Tibial artery (tissue), 4 donors: ENCODE results near the gene ABCA4.

Source experiments
- DNase-seq, 2 donors: peaks; one replicate each; pipeline ENCODE4 v3.0.0-alpha.2; 2019
- H3K27ac ChIP-seq, 2 donors: fragments of 200-600 bp; sonication (generic) in 1 of 2; 1 replicate in 1 of 2; 2 replicates in 1 of 2; pipeline ENCODE4 v1.5.1; 2018 to 2019; ENCODE audit warnings: mild to moderate bottlenecking in 1 of 2
- H3K27me3 ChIP-seq, 2 donors: fragments of 200-600 bp; sonication (generic) in 1 of 2; one replicate each; pipeline versions ENCODE4 v1.5.1 to v1.6.0; 2016 to 2019
- H3K36me3 ChIP-seq, 3 donors: fragments of 200-600 bp; sonication (generic) in 2 of 3; one replicate each; pipeline ENCODE4 v1.5.1; 2016 to 2019; ENCODE audit warnings: mild to moderate bottlenecking in 2 of 3
- H3K4me1 ChIP-seq, 4 donors: fragments of 200-600 bp; sonication (generic) in 2 of 4; 1 replicate in 3 of 4; 2 replicates in 1 of 4; pipeline ENCODE4 v1.5.1; 2016 to 2019
- H3K4me3 ChIP-seq, 2 donors: fragments of 200-600 bp; sonication (generic) in 1 of 2; 1 replicate in 1 of 2; 2 replicates in 1 of 2; pipeline ENCODE4 v1.5.1; 2018 to 2019; ENCODE audit warnings: mild to moderate bottlenecking in 2 of 2
- H3K9me3 ChIP-seq, 3 donors: fragments of 200-600 bp; sonication (generic) in 1 of 3; one replicate each; pipeline ENCODE4 v1.5.1; 2016 to 2019
- intact Hi-C: fragments of 100-400 bp; cut with DNase I; formaldehyde crosslinking; loops from one replicate; pipeline ENCODE4 v1.15.0; 2023; ENCODE audit warnings: low total_unique reads
- TF ChIP-seq, protein P1 (sequence below), 2 experiments: fragments of 200-600 bp in 1 of 2; fragments of 450-650 bp in 1 of 2; IDR thresholded peaks; one replicate each; pipeline ENCODE4 v1.5.1; 2017 to 2019; ENCODE audit warnings: antibody characterized with exemption in 2 of 2, mild to moderate bottlenecking in 1 of 2, moderate library complexity in 1 of 2

The ABCA4 gene

DNA sequence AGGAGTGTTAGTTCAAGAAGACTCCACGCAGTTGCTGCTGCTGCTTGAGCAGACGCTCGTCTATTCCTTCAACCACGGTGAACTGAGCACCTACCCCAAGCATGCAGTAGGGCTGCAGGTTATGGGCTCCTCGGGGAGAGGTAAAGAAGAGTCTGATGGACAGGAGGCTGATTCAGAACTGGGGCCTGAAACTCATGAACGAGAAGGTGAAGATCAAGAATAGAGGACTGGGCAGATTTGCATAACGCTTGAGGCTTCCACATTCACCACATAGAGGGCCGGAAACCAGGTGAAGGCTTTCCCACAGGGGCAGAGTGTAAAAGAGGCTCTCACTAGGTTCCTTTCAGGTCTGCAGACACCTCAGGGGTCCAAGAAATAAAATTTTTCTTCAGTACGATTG lies 9.1 kb downstream of the ABCA4 start:
- H3K27me3 ChIP-seq, result no peaks in the 10 kb centered on the region
- peaks cover 0 to 3% (median 0%) of the 10 kb centered on the region in 4 donors for H3K4me1 ChIP-seq
- no peaks in the 10 kb centered on the region for H3K9me3 ChIP-seq
- intact Hi-C loops, result no loop called here
- DNase-seq, result no peak
- no peaks in the 10 kb centered on the region for H3K36me3 ChIP-seq
- H3K4me3 ChIP-seq, result no peak overlapping the region
- no peak overlapping the region for H3K27ac ChIP-seq
- TF ChIP-seq, protein P1, sequence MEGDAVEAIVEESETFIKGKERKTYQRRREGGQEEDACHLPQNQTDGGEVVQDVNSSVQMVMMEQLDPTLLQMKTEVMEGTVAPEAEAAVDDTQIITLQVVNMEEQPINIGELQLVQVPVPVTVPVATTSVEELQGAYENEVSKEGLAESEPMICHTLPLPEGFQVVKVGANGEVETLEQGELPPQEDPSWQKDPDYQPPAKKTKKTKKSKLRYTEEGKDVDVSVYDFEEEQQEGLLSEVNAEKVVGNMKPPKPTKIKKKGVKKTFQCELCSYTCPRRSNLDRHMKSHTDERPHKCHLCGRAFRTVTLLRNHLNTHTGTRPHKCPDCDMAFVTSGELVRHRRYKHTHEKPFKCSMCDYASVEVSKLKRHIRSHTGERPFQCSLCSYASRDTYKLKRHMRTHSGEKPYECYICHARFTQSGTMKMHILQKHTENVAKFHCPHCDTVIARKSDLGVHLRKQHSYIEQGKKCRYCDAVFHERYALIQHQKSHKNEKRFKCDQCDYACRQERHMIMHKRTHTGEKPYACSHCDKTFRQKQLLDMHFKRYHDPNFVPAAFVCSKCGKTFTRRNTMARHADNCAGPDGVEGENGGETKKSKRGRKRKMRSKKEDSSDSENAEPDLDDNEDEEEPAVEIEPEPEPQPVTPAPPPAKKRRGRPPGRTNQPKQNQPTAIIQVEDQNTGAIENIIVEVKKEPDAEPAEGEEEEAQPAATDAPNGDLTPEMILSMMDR (IDR thresholded peaks at IDR 0.05), result no peak

DNA sequence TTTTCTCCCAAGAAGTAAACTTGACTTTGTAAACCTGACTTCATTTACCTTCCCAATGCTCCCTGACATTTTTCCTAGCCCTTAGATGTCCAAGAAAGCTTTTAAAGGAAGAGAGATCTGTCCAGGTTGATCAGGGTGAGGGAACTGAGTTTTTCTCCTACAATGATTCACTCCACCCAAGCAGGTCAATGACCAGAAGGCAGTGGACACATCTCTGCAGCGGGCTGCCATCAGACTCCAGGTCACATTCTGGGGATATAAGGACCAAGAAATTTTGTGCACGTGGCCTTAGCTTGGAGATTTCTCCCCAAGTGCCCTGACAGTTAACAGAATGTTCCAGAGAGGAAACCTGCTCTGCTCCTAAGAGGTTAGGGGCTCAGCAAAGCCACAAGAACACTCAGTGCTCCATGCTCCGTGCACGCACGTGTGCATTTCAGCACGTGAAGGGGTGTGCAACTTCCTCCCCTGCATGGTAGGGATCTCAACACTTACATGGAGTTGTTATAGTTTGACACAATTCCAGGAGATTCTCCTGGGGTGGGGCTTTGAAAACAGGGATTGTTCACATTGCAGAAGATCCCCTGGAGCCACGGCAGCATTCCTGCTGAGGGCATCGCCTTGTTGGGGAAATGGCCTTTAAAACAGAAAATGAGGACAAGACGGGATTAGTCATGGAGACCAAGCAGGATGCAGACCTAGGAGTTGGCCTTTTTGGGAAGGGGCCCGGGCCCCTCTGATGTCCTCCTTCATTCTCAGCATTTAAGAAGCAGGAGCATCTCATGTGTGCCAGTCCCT lies 9.8 kb downstream of the ABCA4 start:
- Histone ChIP-seq H3K27me3 (no peaks in the 10 kb centered on the region), H3K36me3 (no peaks in the 10 kb centered on the region), H3K9me3 (no peaks in the 10 kb centered on the region), H3K27ac (no peak overlapping the region), H3K4me1 (no peaks in the 10 kb centered on the region), H3K4me3 (no peak overlapping the region)
- TF ChIP-seq, protein P1 (IDR thresholded peaks at IDR 0.05), result no peak
- intact Hi-C loops, result no loop called here
- DNase-seq, result no peak

DNA sequence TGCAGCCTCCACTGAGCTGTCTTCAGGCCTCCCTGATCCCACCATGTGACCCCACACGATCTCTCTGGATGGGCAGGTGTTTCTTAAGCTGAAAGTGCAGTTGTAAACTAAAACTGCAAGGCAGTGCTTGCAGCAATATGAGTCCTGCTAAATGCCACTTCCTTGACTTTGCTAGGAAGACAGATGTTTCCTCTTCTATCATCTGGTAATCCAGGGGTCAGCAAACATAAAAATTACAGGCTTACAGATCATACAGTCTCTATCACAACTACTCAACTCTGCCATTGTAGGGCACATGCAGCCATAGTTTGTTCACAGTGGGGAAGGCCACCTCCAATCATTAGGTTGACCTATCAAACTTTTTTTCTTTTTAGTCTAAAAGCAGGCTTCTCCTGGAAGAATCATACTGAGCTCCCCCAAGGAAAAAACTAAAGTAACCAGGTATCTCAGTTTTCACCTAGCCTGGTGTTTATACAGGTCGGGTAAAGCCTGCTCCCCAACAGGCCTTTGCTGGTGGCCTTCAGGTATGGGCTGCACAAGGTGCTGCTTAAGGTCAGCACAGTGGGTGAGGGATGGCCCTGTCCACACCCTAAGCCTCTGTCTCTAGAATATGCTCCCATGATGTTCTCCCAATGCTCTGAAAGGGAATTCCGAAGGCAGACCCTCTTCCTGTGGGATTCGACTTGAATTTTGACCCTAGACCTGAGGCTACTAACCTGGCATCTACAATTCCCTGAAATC lies 10.8 kb downstream of the ABCA4 start:
- no peak overlapping the region for H3K27ac ChIP-seq
- intact Hi-C loops, result no loop called here
- H3K36me3 ChIP-seq, result no peaks in the 10 kb centered on the region
- H3K4me3 ChIP-seq, result no peak overlapping the region
- peaks cover 0 to 8% (median 0%) of the 10 kb centered on the region in 4 donors for H3K4me1 ChIP-seq
- H3K27me3 ChIP-seq, result no peaks in the 10 kb centered on the region
- no peaks in the 10 kb centered on the region for H3K9me3 ChIP-seq
- TF ChIP-seq, protein P1 (IDR thresholded peaks at IDR 0.05), result no peak
- DNase-seq, result no peak

DNA sequence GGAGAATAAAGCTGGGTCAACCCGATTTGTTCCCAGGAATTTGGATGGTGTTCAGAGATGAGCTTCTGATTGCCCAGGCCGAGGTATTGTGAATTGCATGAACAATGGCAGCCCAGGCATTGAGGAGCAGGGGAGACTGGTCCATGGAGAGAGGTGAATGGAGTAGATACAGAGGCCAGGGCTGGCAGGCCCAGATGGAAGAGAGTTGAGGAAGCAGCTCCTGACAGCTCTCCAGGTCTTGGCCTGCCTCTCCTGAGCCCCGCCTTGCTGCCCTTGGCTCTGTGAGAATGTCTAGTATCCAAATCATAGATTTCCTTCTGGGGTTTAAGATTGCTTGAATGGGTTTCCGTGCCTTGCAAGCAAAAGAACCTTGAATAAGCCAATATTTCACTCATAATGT lies 11.5 kb downstream of the ABCA4 start:
- H3K36me3 ChIP-seq, result no peaks in the 10 kb centered on the region
- intact Hi-C loops, result no loop called here
- H3K4me1 ChIP-seq, result peaks cover 0 to 9% (median 0%) of the 10 kb centered on the region in 4 donors
- DNase-seq, result no peak
- TF ChIP-seq, protein P1 (IDR thresholded peaks at IDR 0.05), result no peak
- no peaks in the 10 kb centered on the region for H3K9me3 ChIP-seq
- H3K4me3 ChIP-seq, result no peak overlapping the region
- H3K27me3 ChIP-seq, result no peaks in the 10 kb centered on the region
- H3K27ac ChIP-seq, result no peak overlapping the region

DNA sequence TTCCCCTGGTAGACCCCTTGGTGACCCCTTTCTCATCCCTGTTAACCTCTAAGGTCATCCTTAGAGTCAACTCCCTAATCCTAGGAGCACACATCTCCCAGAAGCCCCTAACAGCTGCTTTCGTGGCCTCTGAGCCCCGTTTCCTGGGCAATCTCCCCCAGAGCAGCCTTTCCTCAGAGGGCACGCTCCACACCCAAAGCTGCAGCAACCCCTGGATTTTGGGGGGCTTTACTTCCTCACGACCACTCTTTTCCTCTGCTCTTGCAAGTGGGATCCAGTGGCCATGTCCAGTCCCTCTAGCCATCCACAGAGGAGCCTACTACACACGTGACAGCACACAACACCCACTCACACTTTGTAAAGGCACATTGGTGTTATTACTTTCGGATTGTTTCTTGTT lies 13.8 kb downstream of the ABCA4 start:
- no peak for DNase-seq
- H3K27ac ChIP-seq, result no peak overlapping the region
- H3K36me3 ChIP-seq, result no peaks in the 10 kb centered on the region
- intact Hi-C loops, result no loop called here
- no peak overlapping the region for H3K4me3 ChIP-seq
- no peaks in the 10 kb centered on the region for H3K9me3 ChIP-seq
- TF ChIP-seq, protein P1 (IDR thresholded peaks at IDR 0.05), result no peak
- peaks cover 0 to 10% (median 0%) of the 10 kb centered on the region in 4 donors for H3K4me1 ChIP-seq
- no peaks in the 10 kb centered on the region for H3K27me3 ChIP-seq
